Stomach smooth muscle (tissue), 2 donors: ENCODE data around the gene HADH.
"Not testable (repeated sequence)": the region's sequence is repeated elsewhere in the genome, so short reads cannot be mapped to it uniquely, and the experiment has no call there.

Source experiments
- H3K27ac ChIP-seq: one replicate; pipeline ENCODE4 v1.7.0; 2013; ENCODE audit warnings: mild to moderate bottlenecking, low read length, inconsistent platforms
- H3K27me3 ChIP-seq, 2 donors: one replicate each; pipeline ENCODE4 v1.7.0; 2013; ENCODE audit warnings: low read length in 2 of 2; ENCODE audit not compliant: insufficient read depth in 2 of 2, control insufficient read depth in 1 of 2
- H3K36me3 ChIP-seq, 2 donors: one replicate each; pipeline ENCODE4 v1.7.0; 2013; ENCODE audit warnings: low read length in 2 of 2; ENCODE audit not compliant: control insufficient read depth in 2 of 2, insufficient read depth in 2 of 2
- H3K4me1 ChIP-seq: one replicate; pipeline ENCODE4 v1.7.0; 2013; ENCODE audit warnings: low read length; ENCODE audit not compliant: control insufficient read depth, insufficient read depth
- H3K4me3 ChIP-seq, 2 donors: one replicate each; pipeline ENCODE4 v1.7.0; 2013; ENCODE audit warnings: low read length in 2 of 2
- H3K9ac ChIP-seq, 2 donors: one replicate each; pipeline ENCODE4 v1.7.0; 2013; ENCODE audit warnings: low read length in 2 of 2, mild to moderate bottlenecking in 1 of 2
- H3K9me3 ChIP-seq, 2 donors: one replicate each; pipeline ENCODE4 v1.7.0; 2013; ENCODE audit warnings: low read length in 2 of 2; ENCODE audit not compliant: control insufficient read depth in 2 of 2
- donor health status: healthy.
- donor health status: Pancreatic carcinoma.

HADH gene

GRCh38 chr4:108047199-108047598 is 57.5 kb downstream of the HADH start:
- Histone ChIP-seq H3K27ac (no peak overlapping the region), H3K27me3 (no peaks in the 10 kb centered on the region), H3K9ac (no peak overlapping the region), H3K4me3 (no peak overlapping the region), H3K9me3 (no peaks in the 10 kb centered on the region), H3K36me3 (no peaks in the 10 kb centered on the region), H3K4me1 (peaks cover 9% of the 10 kb centered on the region)

- Histone ChIP-seq H3K4me1 (peaks cover 9% of the 10 kb centered on the region), H3K9me3 (no peaks in the 10 kb centered on the region), H3K36me3 (no peaks in the 10 kb centered on the region), H3K27me3 (peaks cover 0 to 2% of the 10 kb centered on the region in 2 donors), H3K27ac (no peak overlapping the region), H3K4me3 (no peak overlapping the region), H3K9ac (no peak overlapping the region)
Observed at GRCh38 chr4:108048157-108048556, 58.5 kb downstream of the HADH start.

GRCh38 chr4:108048997-108049396 is 59.3 kb downstream of the HADH start:
- H3K9ac ChIP-seq, result no peak overlapping the region
- peaks cover 0 to 2% of the 10 kb centered on the region in 2 donors for H3K27me3 ChIP-seq
- no peaks in the 10 kb centered on the region for H3K36me3 ChIP-seq
- H3K9me3 ChIP-seq, result no peaks in the 10 kb centered on the region
- peaks cover 9% of the 10 kb centered on the region for H3K4me1 ChIP-seq
- no peak overlapping the region for H3K27ac ChIP-seq
- H3K4me3 ChIP-seq, result no peak overlapping the region

- peaks cover 9% of the 10 kb centered on the region for H3K4me1 ChIP-seq
- peaks cover 0 to 2% of the 10 kb centered on the region in 2 donors for H3K27me3 ChIP-seq
- no peak overlapping the region for H3K27ac ChIP-seq
- H3K9me3 ChIP-seq, result no peaks in the 10 kb centered on the region
- no peaks in the 10 kb centered on the region for H3K36me3 ChIP-seq
- no peak overlapping the region for H3K9ac ChIP-seq
- no peak overlapping the region for H3K4me3 ChIP-seq
Observed at GRCh38 chr4:108049406-108049805, 59.7 kb downstream of the HADH start.

- not testable (repeated sequence) for H3K4me1 ChIP-seq, H3K4me3 ChIP-seq, H3K27ac ChIP-seq, H3K27me3 ChIP-seq, H3K36me3 ChIP-seq, H3K9me3 ChIP-seq, H3K9ac ChIP-seq
Observed at GRCh38 chr4:108050166-108051111, 60.8 kb downstream of the HADH start.

GRCh38 chr4:108051343-108051742 is 61.7 kb downstream of the HADH start:
- Histone ChIP-seq H3K9ac (no peak overlapping the region), H3K4me3 (no peak overlapping the region), H3K4me1 (no peaks in the 10 kb centered on the region), H3K9me3 (no peaks in the 10 kb centered on the region), H3K27me3 (peaks cover 0 to 2% of the 10 kb centered on the region in 2 donors), H3K36me3 (no peaks in the 10 kb centered on the region), H3K27ac (no peak overlapping the region)

- H3K36me3 ChIP-seq, result no peaks in the 10 kb centered on the region
- no peak overlapping the region for H3K27ac ChIP-seq
- H3K4me1 ChIP-seq, result no peaks in the 10 kb centered on the region
- no peak overlapping the region for H3K9ac ChIP-seq
- peaks cover 0 to 2% of the 10 kb centered on the region in 2 donors for H3K27me3 ChIP-seq
- H3K4me3 ChIP-seq, result no peak overlapping the region
- H3K9me3 ChIP-seq, result no peaks in the 10 kb centered on the region
Observed at GRCh38 chr4:108052558-108053120, 63.0 kb downstream of the HADH start.

- Histone ChIP-seq H3K27ac (no peak overlapping the region), H3K36me3 (no peaks in the 10 kb centered on the region), H3K4me1 (no peaks in the 10 kb centered on the region), H3K4me3 (no peak overlapping the region), H3K27me3 (peaks cover 0 to 2% of the 10 kb centered on the region in 2 donors), H3K9ac (no peak overlapping the region), H3K9me3 (no peaks in the 10 kb centered on the region)
Observed at GRCh38 chr4:108053251-108053711, 63.6 kb downstream of the HADH start.

GRCh38 chr4:108054025-108054638 is 64.4 kb downstream of the HADH start:
- no peak overlapping the region for H3K9ac ChIP-seq
- no peaks in the 10 kb centered on the region for H3K36me3 ChIP-seq
- no peaks in the 10 kb centered on the region for H3K4me1 ChIP-seq
- no peaks in the 10 kb centered on the region for H3K9me3 ChIP-seq
- peaks cover 0 to 2% of the 10 kb centered on the region in 2 donors for H3K27me3 ChIP-seq
- no peak overlapping the region for H3K27ac ChIP-seq
- no peak overlapping the region for H3K4me3 ChIP-seq

- no peak overlapping the region for H3K9ac ChIP-seq
Observed at GRCh38 chr4:108055787-108056186, 66.1 kb downstream of the HADH start.

More at GRCh38 chr4:108055787-108056186, 66.1 kb downstream of the HADH start:
- H3K9me3 ChIP-seq, result no peaks in the 10 kb centered on the region
- no peak overlapping the region for H3K4me3 ChIP-seq
- no peaks in the 10 kb centered on the region for H3K4me1 ChIP-seq
- H3K27me3 ChIP-seq, result peaks cover 0 to 2% of the 10 kb centered on the region in 2 donors
- no peak overlapping the region for H3K27ac ChIP-seq
- H3K36me3 ChIP-seq, result no peaks in the 10 kb centered on the region
